Measurements from ENCODE around the gene WWOX. TPM values are rescaled to one million over a fixed set of nuclear protein-coding genes. Genes with fewer than 3 reads are reported as not detected.

Gene WWOX
- total RNA-seq, 1 donor from 2014 or later = 13.1 TPM

GRCh38 chr16:79067600-79067999 lies 968.1 kb downstream of the WWOX start:
- intact Hi-C loops (cut with DNase I) = no loop called here

GRCh38 chr16:79069121-79069520 lies 969.7 kb downstream of the WWOX start:
- intact Hi-C loops (cut with DNase I) = no loop called here
- ATAC-seq (no peak), DNase-seq (ENCODE audit: missing footprints) (no peak)

More at GRCh38 chr16:79067600-79067999, 968.1 kb downstream of the WWOX start:
- ATAC-seq = no peak
- no peak for DNase-seq (ENCODE audit: missing footprints)

- DNase-seq (ENCODE audit: missing footprints) = no peak
- ATAC-seq = no peak
- intact Hi-C loops (cut with DNase I) = no loop called here
These were observed 970.2 kb downstream of the WWOX start for GRCh38 chr16:79069633-79070032.

DNA sequence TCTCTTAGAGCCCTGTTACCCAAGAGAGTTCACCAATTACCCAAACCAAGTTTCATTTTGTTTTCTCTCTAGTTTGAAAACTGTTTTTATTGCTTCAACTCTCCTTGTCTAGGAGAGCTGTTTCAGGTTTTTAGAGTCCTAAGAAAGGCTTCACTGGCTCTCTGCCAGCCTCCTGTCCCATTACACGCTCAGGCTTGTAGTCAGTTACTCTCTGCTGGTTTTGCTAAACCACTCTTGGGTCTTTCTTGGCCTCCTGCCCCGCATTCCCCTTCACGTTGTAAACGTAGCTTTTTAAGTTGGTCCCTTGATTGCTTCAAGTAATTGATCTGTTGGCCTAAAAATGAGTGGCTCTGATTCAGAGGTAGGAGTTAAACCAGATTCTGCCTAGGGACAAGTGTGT lies 972.0 kb downstream of the WWOX start:
- no peak for DNase-seq (ENCODE audit: missing footprints)
- ATAC-seq = no peak
- intact Hi-C loops (cut with DNase I) = no loop called here

- no peak for ATAC-seq
- DNase-seq (ENCODE audit: missing footprints) = no peak
- intact Hi-C loops (cut with DNase I) = no loop called here
These were observed 973.1 kb downstream of the WWOX start for GRCh38 chr16:79072517-79072916.

- ATAC-seq (no peak), DNase-seq (ENCODE audit: missing footprints) (no peak)
- intact Hi-C loops (cut with DNase I) = no loop called here
These were observed 974.1 kb downstream of the WWOX start for GRCh38 chr16:79073566-79073965.

DNA sequence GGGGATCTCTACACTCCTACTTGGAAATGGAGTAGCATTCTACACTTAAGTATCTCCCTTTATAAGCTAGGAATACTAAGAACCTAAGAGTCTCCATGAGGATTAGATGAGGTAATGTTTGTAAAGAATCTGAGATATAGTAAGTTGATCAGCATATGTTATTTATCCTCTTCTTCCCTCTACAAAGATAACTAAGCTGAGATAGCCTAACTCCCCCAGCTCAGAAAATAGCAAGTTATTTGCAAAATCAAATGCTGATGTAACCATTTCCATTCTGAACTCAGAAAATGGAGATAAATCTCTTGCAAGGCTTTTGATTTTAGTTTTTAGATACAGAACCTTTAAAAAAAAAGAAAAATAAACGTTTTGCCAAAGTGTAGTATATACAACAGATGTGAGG lies 975.1 kb downstream of the WWOX start:
- no peak for ATAC-seq
- no peak for DNase-seq (ENCODE audit: missing footprints)
- intact Hi-C loops (cut with DNase I) = no loop called here

- ATAC-seq (no peak), DNase-seq (ENCODE audit: missing footprints) (no peak)
These were observed 975.5 kb downstream of the WWOX start for GRCh38 chr16:79074951-79075350.

DNA sequence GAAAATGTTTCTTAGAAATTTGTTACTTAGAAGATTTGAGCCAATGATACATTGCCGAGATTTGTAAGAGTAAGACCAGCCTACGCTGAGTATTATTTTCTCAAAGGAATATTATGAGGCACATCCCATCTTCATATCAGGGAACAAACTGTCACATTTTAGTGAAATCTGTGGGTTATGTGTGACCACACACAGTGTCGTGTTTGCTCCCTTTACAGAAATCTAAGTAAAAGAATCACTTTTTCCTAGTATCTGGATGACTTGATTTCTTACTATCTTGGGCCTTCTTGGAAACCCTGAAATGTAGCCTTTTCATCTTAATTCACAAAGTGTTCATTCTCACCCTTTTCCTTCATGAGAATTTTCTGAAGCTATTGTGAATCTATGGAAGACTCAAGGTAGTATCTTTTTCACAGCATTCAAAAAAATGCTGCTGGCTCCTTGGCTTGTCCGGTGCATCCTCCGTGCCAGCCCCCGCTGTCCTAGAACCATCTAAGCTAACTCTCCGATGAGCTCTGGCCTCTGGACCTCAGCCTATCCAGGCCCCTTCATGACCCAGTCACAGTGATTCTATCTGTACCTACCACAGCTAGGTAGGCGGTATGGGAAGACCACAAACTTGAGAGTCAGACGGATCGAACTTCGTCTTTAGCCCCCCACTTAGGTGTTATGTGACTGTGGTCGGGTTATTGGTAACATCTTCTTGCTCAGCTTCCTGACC lies 976.8 kb downstream of the WWOX start:
- DNase-seq (ENCODE audit: missing footprints) = no peak
- intact Hi-C loops (cut with DNase I) = no loop called here
- ATAC-seq = no peak

More at GRCh38 chr16:79074951-79075350, 975.5 kb downstream of the WWOX start:
- intact Hi-C loops (cut with DNase I) = no loop called here

DNA sequence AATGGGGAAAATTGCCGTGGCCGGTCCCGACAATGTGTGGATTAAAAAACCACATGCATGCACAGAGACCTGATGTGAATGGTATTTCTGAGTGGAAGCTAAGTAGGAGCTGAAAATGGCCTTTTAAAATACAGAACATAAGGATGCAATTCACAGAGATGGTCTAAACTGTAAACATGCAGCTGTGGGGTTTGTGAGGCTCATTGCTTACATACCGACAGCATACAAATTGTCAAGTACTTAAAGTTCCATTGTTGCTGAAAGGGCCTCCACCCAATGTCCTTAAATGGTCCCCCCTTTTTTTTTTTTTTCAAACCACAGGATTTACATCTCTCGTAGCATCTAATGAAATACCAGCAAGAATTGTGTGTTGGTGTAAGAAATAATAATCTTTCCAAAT lies 977.9 kb downstream of the WWOX start:
- no peak for DNase-seq (ENCODE audit: missing footprints)
- intact Hi-C loops (cut with DNase I) = no loop called here

DNA sequence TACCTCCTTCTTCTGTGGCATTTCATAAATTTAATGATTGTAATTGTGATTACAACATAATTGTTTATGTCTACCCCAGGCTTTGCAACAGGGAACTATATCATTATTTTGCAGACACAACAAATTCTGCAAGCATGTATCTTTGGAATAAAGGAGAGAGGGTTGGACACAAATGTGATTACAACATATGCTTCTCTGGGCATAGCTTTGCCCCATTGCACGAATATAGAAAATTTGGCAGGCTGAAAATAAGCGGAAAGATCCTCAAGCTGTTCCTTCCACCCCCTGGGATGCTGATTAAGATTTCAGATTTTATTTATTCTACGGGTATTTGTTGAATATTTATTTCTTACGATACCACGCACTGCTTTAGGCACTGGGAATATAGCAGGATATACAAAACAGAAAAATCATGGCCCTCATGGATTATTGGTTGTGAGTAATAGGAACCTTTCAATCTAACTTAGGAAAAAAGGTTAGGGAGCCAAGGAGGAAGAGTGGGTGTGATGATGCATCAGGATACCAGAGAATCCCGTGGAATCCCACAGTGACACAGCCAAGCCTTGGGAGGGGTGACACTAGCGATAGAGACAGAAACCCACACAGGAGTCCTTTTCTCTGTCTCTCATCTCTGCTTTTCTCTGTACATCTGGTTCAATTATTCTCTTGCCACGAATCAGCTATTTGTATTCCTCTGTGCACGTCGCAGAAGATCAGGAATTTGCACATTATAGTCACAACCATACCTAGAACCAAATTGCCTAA lies 980.4 kb downstream of the WWOX start:
- DNase-seq (ENCODE audit: missing footprints) = no peak
- ATAC-seq = no peak
- intact Hi-C loops (cut with DNase I) = no loop called here

More for the DNA sequence above, 977.9 kb downstream of the WWOX start:
- ATAC-seq = no peak

DNA sequence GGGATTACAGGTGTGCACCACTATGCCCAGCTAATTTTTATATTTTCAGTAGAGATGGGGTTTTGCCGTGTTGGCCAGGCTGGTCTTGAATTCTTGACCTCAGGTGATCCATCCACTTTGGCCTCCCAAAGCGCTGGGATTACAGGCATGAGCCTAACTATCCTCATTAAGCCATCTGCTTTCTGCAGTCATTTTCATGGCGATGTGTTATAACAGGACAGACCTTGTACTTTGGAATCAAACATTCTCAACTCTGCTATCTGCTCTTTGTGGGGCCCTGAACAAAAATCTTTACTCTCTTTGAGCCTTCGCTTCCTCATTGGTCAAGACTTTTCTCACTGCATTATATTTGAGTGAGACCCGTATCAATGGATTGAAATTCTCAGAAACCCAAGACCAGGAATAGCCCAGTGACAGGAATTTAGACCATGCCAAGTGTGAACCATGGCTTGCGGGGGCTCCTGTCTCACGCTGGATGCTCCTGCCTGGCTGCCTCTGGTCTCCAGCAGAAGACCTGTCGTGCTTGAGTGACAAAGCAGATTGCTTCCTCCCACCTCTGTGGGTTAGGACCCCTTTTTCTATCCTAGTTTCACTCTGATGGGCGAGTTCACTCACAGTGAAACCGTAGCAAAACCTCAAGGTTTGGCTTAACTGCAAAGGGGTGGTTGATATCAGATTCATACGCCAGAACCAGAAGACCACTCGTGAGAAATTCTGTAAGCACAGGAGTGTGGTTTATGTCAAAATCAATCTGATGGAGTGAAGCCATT lies 982.0 kb downstream of the WWOX start:
- intact Hi-C loops (cut with DNase I) = no loop called here
- DNase-seq (ENCODE audit: missing footprints) (no peak), ATAC-seq (no peak)

- ATAC-seq (no peak), DNase-seq (ENCODE audit: missing footprints) (no peak)
- intact Hi-C loops (cut with DNase I) = no loop called here
These were observed 983.5 kb downstream of the WWOX start for GRCh38 chr16:79082970-79083369.

GRCh38 chr16:79083508-79084299 lies 984.2 kb downstream of the WWOX start:
- ATAC-seq (no peak), DNase-seq (ENCODE audit: missing footprints) (no peak)
- intact Hi-C loops (cut with DNase I) = no loop called here

GRCh38 chr16:79088971-79089370 lies 989.5 kb downstream of the WWOX start:
- intact Hi-C loops (cut with DNase I) = no loop called here
- no peak for DNase-seq (ENCODE audit: missing footprints)
- no peak for ATAC-seq

DNA sequence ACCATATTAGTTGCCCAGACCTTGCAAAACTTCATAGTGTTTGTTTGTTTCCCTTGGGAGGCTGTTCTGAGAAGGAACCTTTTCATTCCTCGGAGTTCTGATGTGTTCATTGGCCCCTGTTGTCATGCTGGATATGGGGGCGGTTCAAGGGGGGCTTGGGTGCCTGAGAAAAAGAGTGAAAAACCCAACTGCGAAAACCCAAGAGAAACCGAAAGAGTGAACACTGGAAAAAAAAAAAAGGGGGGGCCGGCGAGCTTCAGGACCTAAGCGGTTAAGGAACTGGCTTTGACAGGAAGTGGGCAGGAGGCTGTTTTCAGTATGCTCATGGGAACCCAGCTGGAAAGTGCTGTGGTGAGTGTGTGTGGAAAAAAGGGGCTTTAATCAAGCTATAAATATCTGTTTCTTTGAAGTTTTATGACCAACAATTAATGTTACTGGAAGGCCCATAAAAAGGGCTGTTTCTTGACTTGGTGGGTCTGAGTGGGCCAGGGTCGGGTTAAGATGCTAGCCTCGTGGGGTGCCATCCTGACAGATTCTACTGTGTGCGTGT lies 990.4 kb downstream of the WWOX start:
- no peak for DNase-seq (ENCODE audit: missing footprints)
- ATAC-seq = no peak
- intact Hi-C loops (cut with DNase I) = no loop called here

DNA sequence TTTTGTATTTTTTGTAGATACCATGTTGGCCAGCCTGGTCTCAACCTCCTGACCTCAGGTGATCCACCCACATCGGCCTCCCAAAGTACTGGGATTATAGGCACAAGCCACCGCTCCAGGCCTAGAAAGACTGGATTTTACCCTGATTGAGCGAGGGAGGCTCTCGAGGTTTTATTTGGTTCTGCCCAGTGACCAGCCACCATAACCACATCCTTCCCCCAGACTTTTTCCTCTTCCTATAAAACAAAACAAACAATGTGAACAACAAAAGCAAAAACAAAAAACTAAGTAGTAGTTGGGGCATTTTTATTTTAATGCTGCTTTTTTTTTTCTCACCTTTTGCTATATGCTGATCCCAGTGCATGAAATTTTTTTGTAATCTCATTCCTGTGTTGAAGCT lies 991.5 kb downstream of the WWOX start:
- DNase-seq (ENCODE audit: missing footprints) = no peak
- intact Hi-C loops (cut with DNase I) = no loop called here
- no peak for ATAC-seq

- ATAC-seq (no peak), DNase-seq (ENCODE audit: missing footprints) (no peak)
- intact Hi-C loops (cut with DNase I) = no loop called here
These were observed 993.4 kb downstream of the WWOX start for GRCh38 chr16:79092846-79093245.

DNA sequence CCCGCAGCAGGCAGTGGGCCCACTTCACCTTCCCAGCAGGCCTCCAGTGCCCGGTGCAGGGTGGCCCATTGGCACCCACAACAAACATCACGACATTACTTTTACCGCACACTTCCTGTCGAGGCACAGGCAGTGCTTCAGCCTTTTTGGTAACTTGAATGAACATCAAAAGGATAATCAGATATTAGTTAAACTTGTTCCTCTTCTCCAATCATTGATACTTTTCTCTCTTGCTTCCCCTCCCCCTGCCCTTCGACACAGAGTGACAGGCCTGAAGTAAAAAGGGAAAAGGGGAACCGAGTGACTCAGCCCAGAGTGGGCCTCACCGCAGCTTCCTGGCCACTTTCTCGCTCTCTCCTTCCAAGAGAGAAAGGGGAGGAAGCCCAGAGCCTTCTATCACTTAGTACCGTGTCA lies 994.1 kb downstream of the WWOX start:
- peak; percentile 65 for ATAC-seq
- peak; percentile 73 for DNase-seq (ENCODE audit: missing footprints)
- intact Hi-C loops (cut with DNase I) = no loop called here

All from Right ventricle myocardium inferior (tissue), 1 donor.